Endothelial cell of umbilical vein (primary cell): ENCODE measurements around the gene GPR75. TPM values are rescaled to one million over a fixed set of nuclear protein-coding genes. Genes with fewer than 3 reads are reported as not detected.

ENCODE experiments used
- BruUV-seq: library from RNA; stranded (reverse); fragments of 400-500 nt; replicated peaks from 2 replicates; lab custom pipeline; 2021; lab: Mats Ljungman, UMichigan
- CTCF ChIA-PET: fragments of 300-600, 350-600 bp; sonication (Branson Sonifier 250); formaldehyde crosslinking; loops from one replicate; lab custom pipeline; 2021; ENCODE audit warnings: antibody characterized with exemption, inconsistent platforms; lab: Charles Lee
- POLR2A ChIA-PET: fragments of 300-600, 350-600 bp; sonication (Branson Sonifier 250); formaldehyde crosslinking; loops from one replicate; lab custom pipeline; 2021; ENCODE audit warnings: antibody characterized with exemption, inconsistent platforms; lab: Charles Lee
- DNase-seq: peaks from one replicate; pipeline ENCODE4 v3.0.0-alpha.2; 2011; ENCODE audit warnings: low read depth, low spot score
- FAIRE-seq: peaks from 2 replicates; lab custom pipeline; 2011; peaks lifted over from hg19 to GRCh38; lab: Jason Lieb, UNC
- H2AFZ ChIP-seq: 2 replicates; pipeline ENCODE4 v1.6.0; 2012; ENCODE audit warnings: low read depth, low read length, control low read depth, inconsistent platforms
- H3K27ac ChIP-seq: 2 replicates; pipeline ENCODE4 v1.5.1; 2011; ENCODE audit warnings: low read depth, mild to moderate bottlenecking, control low read depth, low read length, moderate library complexity; ENCODE audit not compliant: insufficient read depth
- H3K27me3 ChIP-seq, 2 experiments: 2 replicates each; pipeline versions ENCODE4 v1.6.0 to v1.6.1; 2011; ENCODE audit warnings: low read length in 2 of 2, mixed read lengths in 1 of 2; ENCODE audit not compliant: control insufficient read depth in 2 of 2, insufficient read depth in 2 of 2
- H3K36me3 ChIP-seq, 2 experiments: 2 replicates in 1 of 2; 3 replicates in 1 of 2; pipeline ENCODE4 v1.5.1; 2011; ENCODE audit warnings: low read length in 2 of 2, mild to moderate bottlenecking in 1 of 2, moderate library complexity in 1 of 2; ENCODE audit not compliant: control insufficient read depth in 2 of 2, insufficient read depth in 2 of 2; ENCODE audit errors: extremely low read depth in 1 of 2
- H3K4me1 ChIP-seq: 3 replicates; pipeline ENCODE4 v1.5.1; 2011; ENCODE audit warnings: mild to moderate bottlenecking, low read length; ENCODE audit not compliant: control insufficient read depth, insufficient read depth; ENCODE audit errors: extremely low read depth
- H3K4me2 ChIP-seq: 2 replicates; pipeline ENCODE4 v1.6.1; 2011; ENCODE audit warnings: low read length, control low read depth, mixed read lengths; ENCODE audit not compliant: insufficient read depth
- H3K4me3 ChIP-seq, 3 experiments: fragments of 200-600 bp in 1 of 3; sonication (generic), shearing (Covaris generic) in 1 of 3; replicated peaks in 1 of 3; 2 replicates each; pipeline ENCODE4 v1.5.1; 2011 to 2016; ENCODE audit warnings: control low read depth in 3 of 3, low read length in 3 of 3, mild to moderate bottlenecking in 2 of 3, inconsistent platforms in 1 of 3, low read depth in 1 of 3, moderate library complexity in 1 of 3; ENCODE audit not compliant: insufficient read depth in 1 of 3
- H3K79me2 ChIP-seq: 2 replicates; pipeline ENCODE4 v1.6.0; 2012; ENCODE audit warnings: low read length, inconsistent platforms; ENCODE audit not compliant: control insufficient read depth, insufficient read depth
- H3K9ac ChIP-seq: replicated peaks from 2 replicates; pipeline ENCODE3; 2011; ENCODE audit warnings: low read length, control low read depth; ENCODE audit not compliant: insufficient read depth; ENCODE audit errors: extremely low read depth
- H3K9me1 ChIP-seq: replicated peaks from 3 replicates; pipeline ENCODE4 v1.6.0; 2011; ENCODE audit warnings: mild to moderate bottlenecking, low read length; ENCODE audit not compliant: control insufficient read depth, insufficient read depth; ENCODE audit errors: extremely low read depth
- H3K9me3 ChIP-seq: replicated peaks from 2 replicates; pipeline ENCODE4 v1.5.1; 2012; ENCODE audit warnings: low read length, inconsistent platforms; ENCODE audit not compliant: control insufficient read depth, insufficient read depth
- H4K20me1 ChIP-seq: replicated peaks from 2 replicates; pipeline ENCODE3; 2011; ENCODE audit warnings: mild to moderate bottlenecking, low read length; ENCODE audit not compliant: control insufficient read depth, insufficient read depth; ENCODE audit errors: extremely low read depth
- CTCF ChIP-seq, 2 donors: IDR thresholded peaks; 1 replicate in 1 of 2; 2 replicates in 1 of 2; pipeline ENCODE4 v1.5.1; 2011; ENCODE audit warnings: low read length in 2 of 2, mild to moderate bottlenecking in 2 of 2, moderate library complexity in 2 of 2, control low read depth in 1 of 2, inconsistent platforms in 1 of 2, low read depth in 1 of 2; ENCODE audit not compliant: insufficient read depth in 1 of 2; ENCODE audit errors: extremely low read depth in 1 of 2
- EZH2 ChIP-seq: IDR thresholded peaks from 2 replicates; pipeline ENCODE4 v1.6.1; 2012; ENCODE audit warnings: borderline replicate concordance, low read depth, mild to moderate bottlenecking, moderate library complexity, low read length, inconsistent platforms; ENCODE audit not compliant: severe bottlenecking
- FOS ChIP-seq: IDR thresholded peaks from 2 replicates; pipeline ENCODE4 v1.6.1; 2011; ENCODE audit warnings: mild to moderate bottlenecking, low read length, moderate library complexity, borderline replicate concordance; ENCODE audit not compliant: insufficient read depth
- GATA2 ChIP-seq: IDR thresholded peaks from 2 replicates; pipeline ENCODE4 v1.7.0; 2011; ENCODE audit warnings: low read depth, mild to moderate bottlenecking, moderate library complexity, mixed read lengths, low read length; ENCODE audit not compliant: insufficient read length, insufficient read depth
- JUN ChIP-seq: IDR thresholded peaks from 2 replicates; pipeline ENCODE4 v1.6.1; 2011; ENCODE audit warnings: borderline replicate concordance, low read depth; ENCODE audit not compliant: insufficient read length, insufficient read depth
- MAX ChIP-seq: IDR thresholded peaks from 2 replicates; pipeline ENCODE4 v1.6.1; 2011; ENCODE audit not compliant: insufficient read depth, insufficient read length
- MYC ChIP-seq: IDR thresholded peaks from one replicate; pipeline ENCODE4 v1.6.1; 2011; ENCODE audit warnings: mild to moderate bottlenecking, low read depth, low read length
- POLR2A ChIP-seq: IDR thresholded peaks from 2 replicates; pipeline ENCODE4 v1.6.1; 2012; ENCODE audit warnings: low read depth, mild to moderate bottlenecking, control low read depth, low read length
- POLR2AphosphoS5 ChIP-seq: IDR thresholded peaks from 2 replicates; pipeline ENCODE4 v1.6.1; 2012; ENCODE audit warnings: low read depth, mild to moderate bottlenecking, control low read depth, low read length, moderate library complexity; ENCODE audit not compliant: insufficient read depth
- dilution Hi-C: fragments of 300-500 bp; cut with MboI; formaldehyde crosslinking; loops from one replicate; pipeline ENCODE4 v1.15.0; 2019; ENCODE audit warnings: low sequenced_read_pairs; ENCODE audit not compliant: extremely low pct_ligation_motif_present
- intact Hi-C: fragments of 100-400 bp; cut with micrococcal nuclease; formaldehyde crosslinking; loops from one replicate; pipeline ENCODE4 v1.10.0; 2022
- polyA plus RNA-seq, 4 experiments: library from polyadenylated mRNA; depleted of rRNA in 3 of 4; stranded (reverse) in 3 of 4; unstranded in 1 of 4; fragments of >200 nt; gene quantifications; 2 replicates each; pipeline versions ENCODE4 v1.2.1 to v1.2.3, GENCODE V29; 2011 to 2012; ENCODE audit warnings: missing spikeins in 1 of 4
- total RNA-seq: library from RNA; stranded (reverse); gene quantifications from 2 replicates; pipeline ENCODE4 v1.2.3, GENCODE V29; 2021

GPR75 gene
- total and polyA plus RNA-seq, 2 donors (not counting 3 experiments of a cell fraction or from before 2014, with no cell fraction given), result 4.4 to 4.7 TPM

GRCh38 chr2:53877112-53877511 lies 17.3 kb upstream of the GPR75 start:
- H3K9me3 ChIP-seq, result no peaks in the 10 kb centered on the region
- peaks cover 3% of the 10 kb centered on the region for H3K79me2 ChIP-seq
- DNase-seq, result no peak
- peaks cover 11% of the 10 kb centered on the region for H3K4me1 ChIP-seq
- H3K4me3 ChIP-seq, result no peak overlapping the region
- H2AFZ ChIP-seq, result no peak overlapping the region
- no peaks in the 10 kb centered on the region for H3K9me1 ChIP-seq
- peaks cover 2 to 19% of the 10 kb centered on the region in 2 experiments for H3K36me3 ChIP-seq
- H3K27me3 ChIP-seq, result no peaks in the 10 kb centered on the region
- H4K20me1 ChIP-seq, result peaks cover 2% of the 10 kb centered on the region
- dilution Hi-C loops, result no loop called here
- TF ChIP-seq MYC (no peak), CTCF (IDR thresholded peaks at IDR 0.05; ENCODE audit: extremely low read depth in 1 of 2, insufficient read depth in 1 of 2, low read depth in 1 of 2, low read length in 2 of 2) (no peak), POLR2AphosphoS5 (no peak), MAX (no peak), JUN (no peak), FOS (no peak), GATA2 (no peak), EZH2 (no peak), POLR2A (no peak)
- intact Hi-C loops, result no loop called here
- H3K27ac ChIP-seq, result no peak overlapping the region
- ChIA-PET CTCF (no interaction called here), POLR2A (no interaction called here)
- H3K9ac ChIP-seq, result no peak overlapping the region
- BruUV-seq, result no TSS peak
- no peak overlapping the region for H3K4me2 ChIP-seq
- FAIRE-seq, result no peak
